ENCODE measurements around the gene TLN1.

TLN1 gene

DNA sequence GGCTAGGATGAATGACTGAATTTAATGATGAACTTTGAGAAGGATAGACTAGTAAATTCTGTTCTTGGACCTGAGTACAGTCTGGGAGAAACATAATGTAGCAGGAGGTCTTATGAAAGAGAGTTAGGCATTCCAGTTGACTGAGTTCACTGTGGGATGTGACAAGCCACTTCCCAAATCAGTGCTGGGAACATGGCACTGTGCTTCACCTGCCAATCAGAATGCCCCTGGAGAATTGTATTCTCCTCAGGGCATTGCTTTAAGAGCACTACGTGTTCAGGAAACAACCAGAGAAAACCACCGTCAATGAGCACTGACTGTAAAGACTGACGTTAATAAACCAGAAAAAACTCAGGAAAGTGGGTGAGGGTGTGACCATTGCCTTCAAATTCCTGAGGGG lies 72.7 kb downstream of the TLN1 start:
- H3K27me3 ChIP-seq (ENCODE audit: insufficient read depth, poor library complexity, severe bottlenecking) = no peaks in the 10 kb centered on the region
- TF ChIP-seq GABPA (IDR thresholded peaks at IDR 0.05; ENCODE audit: low read depth) (no peak), POLR2AphosphoS5 (IDR thresholded peaks at IDR 0.05; ENCODE audit: low read depth) (no peak), SPI1 (IDR thresholded peaks at IDR 0.05; ENCODE audit: borderline replicate concordance, low read depth) (no peak)
- TF ChIP-seq, protein P1, sequence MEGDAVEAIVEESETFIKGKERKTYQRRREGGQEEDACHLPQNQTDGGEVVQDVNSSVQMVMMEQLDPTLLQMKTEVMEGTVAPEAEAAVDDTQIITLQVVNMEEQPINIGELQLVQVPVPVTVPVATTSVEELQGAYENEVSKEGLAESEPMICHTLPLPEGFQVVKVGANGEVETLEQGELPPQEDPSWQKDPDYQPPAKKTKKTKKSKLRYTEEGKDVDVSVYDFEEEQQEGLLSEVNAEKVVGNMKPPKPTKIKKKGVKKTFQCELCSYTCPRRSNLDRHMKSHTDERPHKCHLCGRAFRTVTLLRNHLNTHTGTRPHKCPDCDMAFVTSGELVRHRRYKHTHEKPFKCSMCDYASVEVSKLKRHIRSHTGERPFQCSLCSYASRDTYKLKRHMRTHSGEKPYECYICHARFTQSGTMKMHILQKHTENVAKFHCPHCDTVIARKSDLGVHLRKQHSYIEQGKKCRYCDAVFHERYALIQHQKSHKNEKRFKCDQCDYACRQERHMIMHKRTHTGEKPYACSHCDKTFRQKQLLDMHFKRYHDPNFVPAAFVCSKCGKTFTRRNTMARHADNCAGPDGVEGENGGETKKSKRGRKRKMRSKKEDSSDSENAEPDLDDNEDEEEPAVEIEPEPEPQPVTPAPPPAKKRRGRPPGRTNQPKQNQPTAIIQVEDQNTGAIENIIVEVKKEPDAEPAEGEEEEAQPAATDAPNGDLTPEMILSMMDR (IDR thresholded peaks at IDR 0.05; ENCODE audit: insufficient read depth, low read length) = no peak
- TF ChIP-seq, protein P2, sequence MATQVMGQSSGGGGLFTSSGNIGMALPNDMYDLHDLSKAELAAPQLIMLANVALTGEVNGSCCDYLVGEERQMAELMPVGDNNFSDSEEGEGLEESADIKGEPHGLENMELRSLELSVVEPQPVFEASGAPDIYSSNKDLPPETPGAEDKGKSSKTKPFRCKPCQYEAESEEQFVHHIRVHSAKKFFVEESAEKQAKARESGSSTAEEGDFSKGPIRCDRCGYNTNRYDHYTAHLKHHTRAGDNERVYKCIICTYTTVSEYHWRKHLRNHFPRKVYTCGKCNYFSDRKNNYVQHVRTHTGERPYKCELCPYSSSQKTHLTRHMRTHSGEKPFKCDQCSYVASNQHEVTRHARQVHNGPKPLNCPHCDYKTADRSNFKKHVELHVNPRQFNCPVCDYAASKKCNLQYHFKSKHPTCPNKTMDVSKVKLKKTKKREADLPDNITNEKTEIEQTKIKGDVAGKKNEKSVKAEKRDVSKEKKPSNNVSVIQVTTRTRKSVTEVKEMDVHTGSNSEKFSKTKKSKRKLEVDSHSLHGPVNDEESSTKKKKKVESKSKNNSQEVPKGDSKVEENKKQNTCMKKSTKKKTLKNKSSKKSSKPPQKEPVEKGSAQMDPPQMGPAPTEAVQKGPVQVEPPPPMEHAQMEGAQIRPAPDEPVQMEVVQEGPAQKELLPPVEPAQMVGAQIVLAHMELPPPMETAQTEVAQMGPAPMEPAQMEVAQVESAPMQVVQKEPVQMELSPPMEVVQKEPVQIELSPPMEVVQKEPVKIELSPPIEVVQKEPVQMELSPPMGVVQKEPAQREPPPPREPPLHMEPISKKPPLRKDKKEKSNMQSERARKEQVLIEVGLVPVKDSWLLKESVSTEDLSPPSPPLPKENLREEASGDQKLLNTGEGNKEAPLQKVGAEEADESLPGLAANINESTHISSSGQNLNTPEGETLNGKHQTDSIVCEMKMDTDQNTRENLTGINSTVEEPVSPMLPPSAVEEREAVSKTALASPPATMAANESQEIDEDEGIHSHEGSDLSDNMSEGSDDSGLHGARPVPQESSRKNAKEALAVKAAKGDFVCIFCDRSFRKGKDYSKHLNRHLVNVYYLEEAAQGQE (IDR thresholded peaks at IDR 0.05; ENCODE audit: insufficient replicate concordance, low read depth) = no peak
- H3K4me3 ChIP-seq (replicated peaks; ENCODE audit: insufficient read depth, low read length) = no peak overlapping the region
- H3K27ac ChIP-seq (replicated peaks) = no peak overlapping the region
- DNase-seq (ENCODE audit: low read depth in 1 of 2, low spot score in 1 of 2) = no peak

DNA sequence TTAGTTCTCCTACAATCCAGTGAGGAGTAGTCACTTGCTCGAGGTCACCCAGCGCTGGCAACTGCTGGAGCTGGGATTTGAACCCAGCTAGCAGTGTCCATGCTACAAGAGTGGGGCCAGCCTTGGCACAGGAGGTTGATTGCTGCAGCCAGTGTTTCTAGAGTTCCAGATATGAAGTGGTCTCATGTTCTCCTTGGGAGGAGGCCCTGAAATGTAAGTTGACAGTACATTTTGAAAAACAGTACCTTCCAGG lies 73.1 kb downstream of the TLN1 start:
- peak overlapping the region; percentile 89 for H3K4me3 ChIP-seq (replicated peaks; ENCODE audit: insufficient read depth, low read length)
- TF ChIP-seq, protein P2 (IDR thresholded peaks at IDR 0.05; ENCODE audit: insufficient replicate concordance, low read depth) = no peak
- TF ChIP-seq SPI1 (IDR thresholded peaks at IDR 0.05; ENCODE audit: borderline replicate concordance, low read depth) = no peak
- TF ChIP-seq GABPA (IDR thresholded peaks at IDR 0.05; ENCODE audit: low read depth) = no peak
- TF ChIP-seq, protein P1 (IDR thresholded peaks at IDR 0.05; ENCODE audit: insufficient read depth, low read length) = no peak
- no peak for TF ChIP-seq POLR2AphosphoS5 (IDR thresholded peaks at IDR 0.05; ENCODE audit: low read depth)
- no peak for DNase-seq (ENCODE audit: low read depth in 1 of 2, low spot score in 1 of 2)
- no peaks in the 10 kb centered on the region for H3K27me3 ChIP-seq (ENCODE audit: insufficient read depth, poor library complexity, severe bottlenecking)
- peak overlapping the region; percentile 100 for H3K27ac ChIP-seq (replicated peaks)

DNA sequence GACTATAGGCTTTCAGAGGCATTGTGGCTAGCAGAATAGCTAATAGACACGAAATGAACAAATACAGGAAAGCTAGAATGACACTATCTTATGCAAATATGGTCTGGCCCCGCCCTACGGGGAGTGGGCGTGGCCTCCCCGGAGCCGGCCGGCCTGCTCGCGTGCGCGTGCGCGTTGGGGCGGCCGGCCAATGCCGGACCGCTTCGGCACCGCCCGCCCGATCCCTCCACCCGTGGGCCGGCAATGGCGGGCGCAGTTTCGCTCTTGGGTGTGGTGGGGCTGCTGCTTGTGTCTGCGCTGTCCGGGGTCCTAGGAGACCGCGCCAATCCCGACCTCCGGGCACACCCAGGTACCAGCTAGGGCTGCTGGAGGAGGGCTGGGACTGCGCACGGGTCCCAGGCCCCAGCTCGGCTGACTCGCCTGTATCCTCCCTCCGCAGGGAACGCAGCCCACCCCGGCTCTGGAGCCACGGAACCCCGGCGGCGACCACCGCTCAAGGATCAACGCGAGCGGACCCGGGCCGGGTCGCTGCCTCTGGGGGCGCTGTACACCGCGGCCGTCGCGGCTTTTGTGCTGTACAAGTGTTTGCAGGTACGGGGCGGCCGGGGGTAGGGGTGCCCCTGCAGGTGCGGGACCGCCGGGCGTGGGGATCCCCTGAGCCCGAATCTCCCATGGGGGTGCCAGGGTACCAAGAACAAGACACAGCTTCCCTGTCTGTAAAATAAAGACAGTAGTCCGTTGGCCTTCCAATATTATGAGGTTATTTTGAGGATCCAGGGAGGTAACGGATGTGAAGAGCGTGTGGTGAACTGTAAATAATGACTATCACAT lies 73.6 kb downstream of the TLN1 start, which contains the start of gene CCDC107:
Gene CCDC107, plus strand, starts transcription at position 156 of the 831 bp plus-strand sequence. Its CDS starts 88 bp downstream, at position 244.
- Histone ChIP-seq H3K27ac (replicated peaks) (peak within 1 kb of the TSS; percentile 100), H3K27me3 (ENCODE audit: insufficient read depth, poor library complexity, severe bottlenecking) (no peaks in the 10 kb centered on the region), H3K4me3 (replicated peaks; ENCODE audit: insufficient read depth, low read length) (peak within 1 kb of the TSS; percentile 89)
- peak; percentile 65 to 67 for DNase-seq (ENCODE audit: low read depth in 1 of 2, low spot score in 1 of 2)
- TF ChIP-seq, protein P1 (IDR thresholded peaks at IDR 0.05; ENCODE audit: insufficient read depth, low read length) = no peak
- TF ChIP-seq POLR2AphosphoS5 (IDR thresholded peaks at IDR 0.05; ENCODE audit: low read depth) (no peak; the same call in 1 of the 2 replicates), GABPA (IDR thresholded peaks at IDR 0.05; ENCODE audit: low read depth) (0 out of 2 replicates have a peak, but pooled peaks have one; percentile 1)
- TF ChIP-seq, protein P2 (IDR thresholded peaks at IDR 0.05; ENCODE audit: insufficient replicate concordance, low read depth) = peak; percentile 64
